Activated naive CD8-positive, alpha-beta T cell treated with anti-CD3 and anti-CD28 coated beads for 36 hours (primary cell): Measurements from ENCODE around the gene MOV10L1. TPM values are rescaled to one million over a fixed set of nuclear protein-coding genes. Genes with fewer than 3 reads are reported as not detected.

Source experiments
- DNase-seq: peaks from one replicate; pipeline ENCODE4 v3.0.0; 2021
- H3K27ac Mint-ChIP-seq: one replicate; pipeline ENCODE4 v1.8.0; 2022; ENCODE audit warnings: mild to moderate bottlenecking, moderate library complexity, mixed read lengths
- H3K27me3 Mint-ChIP-seq: one replicate; pipeline ENCODE4 v1.8.0; 2022; ENCODE audit warnings: mild to moderate bottlenecking, mixed read lengths
- H3K36me3 Mint-ChIP-seq: one replicate; pipeline ENCODE4 v1.8.0; 2021; ENCODE audit warnings: mild to moderate bottlenecking, mixed read lengths
- H3K4me1 Mint-ChIP-seq: one replicate; pipeline ENCODE4 v1.8.0; 2021; ENCODE audit warnings: mixed read lengths
- H3K4me3 Mint-ChIP-seq: one replicate; pipeline ENCODE4 v1.8.0; 2022; ENCODE audit warnings: mild to moderate bottlenecking, moderate library complexity, mixed read lengths
- H3K9me3 Mint-ChIP-seq: one replicate; pipeline ENCODE4 v1.8.0; 2022; ENCODE audit warnings: mixed read lengths
- total RNA-seq, 2 experiments: library from RNA; stranded (reverse); gene quantifications; one replicate each; pipeline ENCODE4 v1.2.3, GENCODE V29; 2021

The MOV10L1 gene
- under 1 TPM; 0.14 to 0.23 TPM for total RNA-seq

DNA sequence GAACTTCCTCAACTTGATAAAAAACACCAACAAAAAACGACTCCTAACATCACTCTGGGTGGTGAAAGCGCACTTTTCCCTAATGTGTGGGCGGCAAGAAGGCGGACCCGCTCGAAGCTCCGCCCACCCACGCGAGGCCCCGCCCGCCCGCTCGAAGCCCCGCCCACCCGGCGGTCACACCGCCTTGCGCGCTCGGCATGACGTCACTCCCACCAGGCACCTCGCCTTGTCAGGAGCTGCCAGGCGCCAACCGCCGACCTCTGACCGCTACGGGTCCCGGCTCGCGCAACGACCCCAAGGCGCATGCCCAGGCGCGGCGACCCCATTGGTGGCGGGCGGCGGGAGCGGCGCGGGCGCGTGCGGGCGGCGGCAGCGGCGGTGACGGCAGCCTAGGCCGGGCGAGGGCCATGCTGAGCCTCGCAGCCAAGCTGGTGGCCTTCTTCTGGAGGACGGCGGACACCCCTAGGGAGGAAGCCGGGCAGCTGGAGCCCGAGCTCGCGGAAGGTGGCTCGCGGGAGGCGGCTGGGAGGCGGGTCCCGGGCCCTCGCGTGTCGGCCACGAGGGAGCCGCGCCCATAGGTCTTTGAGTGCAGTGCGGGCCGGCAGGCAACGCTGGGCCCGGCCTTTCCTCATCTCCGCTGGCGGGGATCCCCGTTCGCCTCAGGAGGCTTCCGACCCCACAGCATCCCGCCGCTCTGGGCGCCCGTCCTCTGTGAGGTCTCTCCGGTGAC, at the start of gene MOV10L1:
MOV10L1 (plus strand) TSS at position 325 of the 730 bp plus-strand sequence; CDS start at position 408, 83 bp downstream.
- Mint-ChIP-seq H3K27ac (no peak within 1 kb of the TSS), H3K9me3 (peaks cover 15% of the 10 kb centered on the region), H3K4me3 (no peak within 1 kb of the TSS), H3K36me3 (peaks cover 17% of the 10 kb centered on the region), H3K4me1 (peaks cover 5% of the 10 kb centered on the region), H3K27me3 (peaks cover 23% of the 10 kb centered on the region)
- DNase-seq, result peak; percentile 42

DNA sequence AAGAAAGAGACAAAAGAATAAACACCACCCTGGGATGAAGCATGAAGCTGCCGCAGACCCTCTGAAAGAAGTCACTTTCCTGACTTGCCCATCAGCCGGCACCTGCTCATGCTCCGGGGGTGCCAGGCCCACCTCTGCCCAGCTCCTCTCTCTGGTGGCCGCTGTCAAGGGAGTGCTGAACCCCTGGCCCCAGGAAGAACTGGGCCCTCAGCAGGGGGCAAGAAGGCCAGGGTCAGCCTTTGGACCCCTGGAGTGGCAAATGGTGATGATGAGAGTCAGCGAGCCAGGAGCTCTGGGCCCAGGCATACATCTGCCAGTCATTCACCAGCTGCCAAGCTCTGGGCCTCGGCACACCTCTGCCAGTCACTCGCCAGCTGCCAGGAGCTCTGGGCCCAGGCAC, 49.1 kb upstream of the MOV10L1 start:
- peaks cover 24% of the 10 kb centered on the region for H3K27me3 Mint-ChIP-seq
- peaks cover 2% of the 10 kb centered on the region for H3K36me3 Mint-ChIP-seq
- DNase-seq, result no peak
- H3K27ac Mint-ChIP-seq, result no peak overlapping the region
- peaks cover 6% of the 10 kb centered on the region for H3K4me1 Mint-ChIP-seq
- no peak overlapping the region for H3K4me3 Mint-ChIP-seq
- peaks cover 10% of the 10 kb centered on the region for H3K9me3 Mint-ChIP-seq

DNA sequence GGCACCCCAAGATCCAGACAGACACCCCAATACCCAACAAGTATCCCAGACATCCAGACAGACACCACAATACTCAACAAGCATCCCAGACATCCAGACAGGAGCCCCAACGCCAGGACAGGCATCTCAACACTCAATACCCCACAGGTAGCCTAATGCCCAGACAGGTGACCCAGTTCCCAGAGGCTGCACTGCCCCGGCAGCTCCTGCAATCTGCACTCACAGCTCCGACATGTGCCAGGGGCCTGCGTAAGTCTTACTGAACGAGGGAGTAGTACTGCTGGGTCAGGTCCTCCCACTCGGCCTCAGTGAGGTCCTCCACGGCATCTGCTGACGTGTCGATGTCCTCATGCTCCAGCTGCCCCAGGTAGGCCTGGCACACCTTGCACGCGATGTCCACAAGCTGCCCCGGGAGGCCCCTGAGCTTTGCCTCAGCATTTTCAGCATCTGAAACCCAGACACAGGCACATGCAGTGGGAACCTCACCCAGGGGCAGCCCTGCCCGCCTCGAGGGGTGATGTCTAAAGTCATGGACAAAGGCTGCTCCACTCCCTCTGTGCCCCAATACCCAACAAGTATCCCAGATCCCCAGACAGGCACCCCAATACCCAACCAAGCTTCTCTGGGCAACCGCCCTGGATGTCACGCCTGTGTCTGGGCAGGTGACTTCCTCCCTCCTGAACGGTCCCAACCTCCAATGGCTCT, 48.3 kb upstream of the MOV10L1 start:
- Mint-ChIP-seq H3K4me3 (no peak overlapping the region), H3K9me3 (peaks cover 10% of the 10 kb centered on the region), H3K36me3 (peaks cover 2% of the 10 kb centered on the region), H3K4me1 (peaks cover 6% of the 10 kb centered on the region), H3K27me3 (peaks cover 24% of the 10 kb centered on the region), H3K27ac (no peak overlapping the region)
- DNase-seq, result no peak

DNA sequence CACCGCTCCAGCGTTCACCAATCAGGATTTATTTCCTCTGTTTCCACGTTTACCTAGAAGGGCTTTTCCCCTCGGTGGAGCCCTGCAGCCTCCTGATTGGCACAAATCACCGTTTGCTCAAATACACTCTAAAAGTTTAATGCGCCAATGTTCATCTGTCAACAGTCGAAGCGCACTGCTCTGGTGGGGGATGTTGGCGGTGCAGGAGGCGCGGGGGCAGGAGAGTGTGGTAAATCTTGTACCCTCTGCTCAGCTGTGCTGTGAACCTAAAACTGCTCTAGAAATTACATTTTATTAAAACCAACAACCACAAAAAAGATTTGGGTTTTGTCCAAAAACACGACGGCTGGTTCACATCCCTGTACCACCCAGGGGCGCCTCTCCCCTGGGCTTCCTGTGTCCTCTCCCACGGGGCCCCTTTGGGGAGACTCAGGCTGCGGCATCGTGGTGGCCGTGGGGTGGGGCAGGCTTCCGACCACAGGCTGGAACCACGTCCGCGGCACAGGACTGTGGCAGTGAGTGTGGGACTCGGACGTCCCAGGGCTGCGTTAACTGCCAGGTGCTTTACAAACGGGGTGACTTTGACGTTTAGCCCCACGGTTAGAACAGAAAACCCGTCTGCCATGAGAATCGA, 45.2 kb upstream of the MOV10L1 start:
- Mint-ChIP-seq H3K9me3 (peaks cover 2% of the 10 kb centered on the region), H3K4me3 (no peak overlapping the region), H3K27ac (no peak overlapping the region), H3K36me3 (no peaks in the 10 kb centered on the region), H3K4me1 (peaks cover 6% of the 10 kb centered on the region), H3K27me3 (peaks cover 24% of the 10 kb centered on the region)
- DNase-seq, result no peak

DNA sequence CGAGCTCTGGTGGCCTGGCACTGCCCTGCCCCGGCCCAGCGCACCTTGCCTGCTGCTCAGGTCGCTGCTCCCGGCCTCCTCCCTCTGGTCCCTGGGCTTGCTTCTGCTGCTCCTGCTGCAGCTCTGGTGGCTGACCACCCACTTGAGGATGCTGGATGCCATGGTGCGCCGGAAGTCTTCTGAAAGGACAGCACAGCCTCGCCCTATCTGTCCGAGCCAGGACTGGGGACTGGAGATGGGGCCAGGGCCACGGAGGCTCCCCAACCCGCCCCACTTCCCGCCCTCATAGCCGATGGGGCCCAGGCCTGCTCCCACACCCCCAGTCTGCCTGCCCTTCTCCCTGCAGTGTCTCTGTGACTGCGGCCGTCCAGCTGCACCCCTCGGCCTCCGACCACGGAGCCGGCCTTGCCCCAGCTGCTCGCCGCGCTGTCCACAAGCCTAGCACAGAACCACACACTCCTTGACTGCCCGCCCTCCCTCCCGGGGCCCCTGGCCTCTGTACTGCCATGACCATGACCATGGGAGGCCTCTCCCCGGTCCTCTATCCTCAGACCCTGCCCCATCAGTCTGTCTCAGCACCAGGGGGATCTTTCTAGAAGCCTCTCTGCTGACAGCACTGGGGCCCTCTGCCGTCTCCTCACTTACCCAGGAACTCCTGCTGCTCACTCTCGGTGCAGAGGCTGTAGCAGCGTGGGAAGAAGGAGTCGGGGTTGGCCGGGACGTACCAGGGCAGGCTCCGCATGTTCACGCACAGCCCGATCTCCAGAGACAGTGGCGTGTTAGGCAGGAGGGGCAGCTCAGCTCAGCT, 44.4 kb upstream of the MOV10L1 start:
- no peak overlapping the region for H3K4me3 Mint-ChIP-seq
- peaks cover 6% of the 10 kb centered on the region for H3K4me1 Mint-ChIP-seq
- peaks cover 24% of the 10 kb centered on the region for H3K27me3 Mint-ChIP-seq
- no peak for DNase-seq
- H3K27ac Mint-ChIP-seq, result no peak overlapping the region
- peaks cover 2% of the 10 kb centered on the region for H3K9me3 Mint-ChIP-seq
- no peaks in the 10 kb centered on the region for H3K36me3 Mint-ChIP-seq

DNA sequence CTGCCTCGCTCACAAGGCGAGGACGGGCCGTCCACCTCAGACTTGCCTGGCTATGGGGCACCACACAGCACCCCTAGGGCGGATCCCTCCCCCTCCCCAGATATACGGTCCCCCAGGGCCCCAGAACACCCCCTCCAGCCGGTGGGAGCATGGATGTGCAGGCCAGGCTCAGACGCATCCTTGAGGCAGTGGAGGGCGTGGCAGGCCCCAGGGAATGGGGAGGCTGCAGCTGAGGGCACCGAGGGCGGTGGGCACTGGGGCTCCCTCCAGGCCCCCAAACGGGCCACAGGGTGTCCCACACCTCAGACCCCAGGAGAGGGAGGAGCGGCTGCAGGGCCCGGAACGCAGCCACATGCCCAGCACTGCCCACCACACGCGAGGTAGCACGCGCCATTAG, 43.8 kb upstream of the MOV10L1 start:
- DNase-seq, result no peak
- peaks cover 6% of the 10 kb centered on the region for H3K4me1 Mint-ChIP-seq
- no peak overlapping the region for H3K27ac Mint-ChIP-seq
- H3K9me3 Mint-ChIP-seq, result peaks cover 2% of the 10 kb centered on the region
- peaks cover 24% of the 10 kb centered on the region for H3K27me3 Mint-ChIP-seq
- H3K4me3 Mint-ChIP-seq, result no peak overlapping the region
- no peaks in the 10 kb centered on the region for H3K36me3 Mint-ChIP-seq

DNA sequence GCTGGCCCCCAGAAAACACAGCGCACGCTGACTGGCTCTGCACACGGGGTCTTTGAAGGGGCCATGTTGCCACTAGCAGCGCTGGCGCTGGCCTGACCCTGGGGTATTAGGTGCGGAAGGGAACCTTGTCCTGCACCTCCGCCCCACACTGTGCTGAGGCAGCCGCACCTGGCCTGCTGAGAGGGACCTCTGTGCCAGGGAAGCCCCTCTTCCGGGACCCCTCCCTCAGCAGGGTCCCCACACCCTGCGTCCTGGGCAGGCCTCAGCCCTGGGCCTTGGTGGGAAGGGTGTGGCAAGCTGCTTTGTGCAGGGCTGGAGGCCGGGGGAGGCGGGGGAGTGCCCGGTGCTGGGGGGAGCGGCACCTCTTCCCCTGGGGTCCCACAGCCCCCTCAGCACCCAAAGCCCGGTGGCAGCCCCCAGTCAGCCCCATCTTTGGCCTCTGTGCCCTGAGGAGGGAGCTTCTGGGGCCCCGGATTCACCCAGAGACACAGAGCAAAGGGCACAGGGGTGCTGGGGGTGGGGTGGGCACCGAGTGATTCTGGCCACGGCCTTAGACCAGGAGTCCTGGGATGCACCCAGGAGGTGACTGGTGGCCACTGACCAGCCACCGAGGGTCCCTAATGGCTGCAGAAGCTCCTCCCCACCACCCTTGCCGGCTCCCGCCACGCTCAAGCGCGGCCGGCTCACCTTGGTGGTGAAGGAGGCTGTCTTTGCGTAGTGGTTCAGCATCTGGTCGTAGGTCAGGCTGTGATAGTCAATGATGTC, 43.1 kb upstream of the MOV10L1 start:
- no peak for DNase-seq
- Mint-ChIP-seq H3K27me3 (peaks cover 28% of the 10 kb centered on the region), H3K36me3 (no peaks in the 10 kb centered on the region), H3K9me3 (peaks cover 2% of the 10 kb centered on the region), H3K4me3 (no peak overlapping the region), H3K27ac (no peak overlapping the region), H3K4me1 (peaks cover 6% of the 10 kb centered on the region)

DNA sequence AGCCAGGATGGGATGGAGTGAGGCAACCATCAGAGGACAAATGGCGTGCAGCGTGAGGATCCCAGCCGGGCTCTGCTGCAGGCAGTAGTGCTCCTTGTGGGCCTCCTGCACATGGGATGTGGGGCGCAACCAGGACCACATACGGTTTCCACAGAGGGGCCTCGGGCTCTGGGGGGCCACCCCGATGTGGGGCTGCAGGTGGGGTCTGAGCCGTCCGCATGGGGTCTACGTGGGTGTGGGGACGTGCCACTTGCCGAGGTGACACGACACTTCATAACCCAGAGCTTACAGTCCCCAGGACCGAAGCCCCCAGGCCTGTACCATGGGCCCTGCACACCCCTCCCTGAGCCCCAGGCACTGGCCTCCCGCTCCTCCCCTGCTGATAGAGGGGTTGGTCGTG, 42.5 kb upstream of the MOV10L1 start:
- Mint-ChIP-seq H3K4me1 (peaks cover 6% of the 10 kb centered on the region), H3K27me3 (peaks cover 26% of the 10 kb centered on the region), H3K4me3 (no peak overlapping the region), H3K9me3 (peaks cover 2% of the 10 kb centered on the region), H3K27ac (no peak overlapping the region), H3K36me3 (no peaks in the 10 kb centered on the region)
- DNase-seq, result no peak

GRCh38 chr22:50048061-50048765, 41.6 kb upstream of the MOV10L1 start:
- Mint-ChIP-seq H3K27me3 (peaks cover 19% of the 10 kb centered on the region), H3K36me3 (no peaks in the 10 kb centered on the region), H3K27ac (no peak overlapping the region), H3K9me3 (peaks cover 5% of the 10 kb centered on the region), H3K4me3 (no peak overlapping the region), H3K4me1 (peaks cover 6% of the 10 kb centered on the region)
- DNase-seq, result no peak

DNA sequence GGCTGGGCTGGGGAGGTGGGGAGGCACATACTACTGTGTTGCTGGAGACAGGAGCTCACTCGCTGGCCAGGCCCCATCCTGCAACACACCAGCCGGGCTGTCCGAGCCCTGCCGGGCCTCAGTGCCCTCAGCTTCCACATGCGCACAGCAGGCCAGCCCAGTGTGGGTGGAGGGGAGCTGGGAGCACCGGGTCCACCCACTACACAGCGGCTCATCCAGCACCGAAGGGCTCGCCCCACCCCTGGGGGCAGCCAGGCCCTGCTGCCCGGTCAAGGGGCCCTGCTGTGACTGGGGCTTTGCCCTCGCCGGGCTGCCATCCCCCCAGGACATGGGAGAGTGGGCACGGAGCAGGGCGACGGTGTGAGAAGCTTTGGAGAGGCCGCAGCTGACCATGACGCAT, 41.0 kb upstream of the MOV10L1 start:
- H3K27ac Mint-ChIP-seq, result no peak overlapping the region

DNA sequence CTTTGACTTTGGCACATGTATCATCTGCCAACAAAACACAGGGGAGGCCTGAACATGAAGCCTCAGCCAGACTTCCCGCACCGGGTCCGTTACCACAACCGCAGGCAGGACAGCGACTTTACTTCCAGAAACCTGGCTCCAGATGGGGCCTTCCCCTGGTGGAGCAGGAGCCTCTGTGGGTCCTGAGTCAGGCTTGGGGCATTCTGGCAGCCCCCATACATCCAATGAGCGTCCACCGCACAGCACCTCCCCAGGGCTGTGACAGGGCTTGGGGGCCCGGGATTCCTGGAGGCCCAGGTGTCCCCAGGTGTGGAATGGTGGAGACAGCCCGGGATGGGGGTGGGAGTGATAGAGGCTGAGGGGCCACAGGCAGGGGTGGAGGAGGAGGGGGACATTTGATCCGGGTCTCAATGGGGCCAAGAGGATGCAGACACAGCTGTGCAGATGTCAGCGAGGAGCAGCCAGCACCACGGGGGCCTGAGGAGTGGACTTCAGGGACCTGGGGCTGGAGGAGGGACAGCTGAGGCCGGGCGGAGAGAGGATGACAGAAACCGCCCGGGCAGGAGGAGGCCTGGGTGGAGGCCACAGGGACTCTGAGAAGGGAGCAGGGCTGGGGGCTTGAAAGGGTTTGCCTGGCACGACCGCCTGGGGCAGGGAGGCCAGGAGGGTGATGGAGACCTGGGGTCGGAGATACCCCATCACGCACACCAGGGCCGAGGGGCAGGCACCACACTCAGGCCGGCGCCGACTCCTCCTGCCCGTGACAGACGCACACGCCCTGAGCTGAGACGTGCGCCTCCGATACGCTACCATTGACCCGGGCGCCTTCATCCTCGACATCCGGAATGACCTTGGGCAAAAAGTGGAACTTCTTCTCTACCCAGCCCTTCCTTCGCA, 40.3 kb upstream of the MOV10L1 start:
- peaks cover 1% of the 10 kb centered on the region for H3K36me3 Mint-ChIP-seq
- H3K9me3 Mint-ChIP-seq, result peaks cover 4% of the 10 kb centered on the region
- H3K4me1 Mint-ChIP-seq, result peaks cover 4% of the 10 kb centered on the region
- peaks cover 16% of the 10 kb centered on the region for H3K27me3 Mint-ChIP-seq
- H3K27ac Mint-ChIP-seq, result no peak overlapping the region
- no peak for DNase-seq
- H3K4me3 Mint-ChIP-seq, result no peak overlapping the region

More for the DNA sequence above, 41.0 kb upstream of the MOV10L1 start:
- peaks cover under 1% of the 10 kb centered on the region for H3K36me3 Mint-ChIP-seq
- peaks cover 4% of the 10 kb centered on the region for H3K9me3 Mint-ChIP-seq
- H3K4me1 Mint-ChIP-seq, result peaks cover 6% of the 10 kb centered on the region
- DNase-seq, result no peak
- H3K4me3 Mint-ChIP-seq, result no peak overlapping the region
- H3K27me3 Mint-ChIP-seq, result peaks cover 17% of the 10 kb centered on the region

DNA sequence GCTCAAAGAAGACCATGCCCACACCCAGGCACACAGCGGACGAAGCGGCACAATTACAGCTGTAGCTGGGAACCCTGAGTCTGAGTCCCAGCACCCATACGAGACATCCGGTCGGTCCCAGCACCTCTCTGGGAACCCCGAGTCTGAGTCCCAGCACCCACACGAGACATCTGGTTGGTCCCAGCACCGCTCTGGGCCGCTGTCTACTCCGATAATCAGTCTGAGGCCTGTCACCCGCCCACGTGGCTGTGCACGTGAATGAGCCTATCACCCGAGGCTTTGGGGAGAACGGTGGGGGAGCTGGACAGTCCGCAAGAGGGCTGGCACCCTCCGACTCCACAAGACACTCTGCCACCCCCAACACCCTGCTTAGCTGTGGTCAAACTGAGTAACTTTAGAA, 37.9 kb upstream of the MOV10L1 start:
- peaks cover 4% of the 10 kb centered on the region for H3K9me3 Mint-ChIP-seq

GRCh38 chr22:50053861-50054260, 35.9 kb upstream of the MOV10L1 start:
- Mint-ChIP-seq H3K9me3 (peaks cover 4% of the 10 kb centered on the region), H3K27me3 (peaks cover 47% of the 10 kb centered on the region), H3K27ac (no peak overlapping the region), H3K36me3 (peaks cover 1% of the 10 kb centered on the region), H3K4me3 (no peak overlapping the region), H3K4me1 (no peaks in the 10 kb centered on the region)
- no peak for DNase-seq

More for the DNA sequence above, 37.9 kb upstream of the MOV10L1 start:
- H3K27ac Mint-ChIP-seq, result no peak overlapping the region
- no peak overlapping the region for H3K4me3 Mint-ChIP-seq
- H3K36me3 Mint-ChIP-seq, result peaks cover 1% of the 10 kb centered on the region
- no peaks in the 10 kb centered on the region for H3K4me1 Mint-ChIP-seq
- DNase-seq, result no peak
- peaks cover 34% of the 10 kb centered on the region for H3K27me3 Mint-ChIP-seq
